Testis (tissue), 3 donors: ENCODE data around the gene SLC25A29. TPM values are rescaled to one million over a fixed set of nuclear protein-coding genes. Genes with fewer than 3 reads are reported as not detected.
"Not testable (repeated sequence)": the region's sequence is repeated elsewhere in the genome, so short reads cannot be mapped to it uniquely, and the experiment has no call there.

Source experiments
- DNase-seq: peaks from one replicate; pipeline ENCODE4 v3.0.0-alpha.2; 2019
- H3K27ac ChIP-seq, 2 donors: fragments of 200-600 bp; sonication (generic); one replicate each; pipeline ENCODE4 v1.5.1; 2019
- H3K27me3 ChIP-seq: fragments of 200-600 bp; sonication (generic); one replicate; pipeline ENCODE4 v1.5.1; 2019
- H3K36me3 ChIP-seq: fragments of 200-600 bp; sonication (generic); one replicate; pipeline ENCODE4 v1.5.1; 2017; ENCODE audit warnings: low read depth; ENCODE audit errors: missing control alignments
- H3K4me1 ChIP-seq: fragments of 200-600 bp; sonication (generic); one replicate; pipeline ENCODE4 v1.5.1; 2019
- H3K4me3 ChIP-seq, 2 donors: fragments of 200-600 bp; sonication (generic); one replicate each; pipeline ENCODE4 v1.5.1; 2017 to 2019
- H3K9me3 ChIP-seq: fragments of 200-600 bp; sonication (generic); one replicate; pipeline ENCODE4 v1.5.1; 2017
- POLR2A ChIP-seq: fragments of 450-650 bp; IDR thresholded peaks from one replicate; pipeline ENCODE4 v1.6.1; 2017; ENCODE audit warnings: antibody characterized with exemption, mild to moderate bottlenecking, moderate library complexity
- WGBS, 2 donors: methylation state at CpG; one replicate each; pipeline ENCODE4 v1.1.5; 2018; 5-methylcytosine and 5-hydroxymethylcytosine counted together
- intact Hi-C: fragments of 100-400 bp; cut with DNase I; formaldehyde crosslinking; loops from one replicate; pipeline ENCODE4 v1.15.1; 2023; ENCODE audit warnings: low total_unique reads
- polyA plus RNA-seq: library from polyadenylated mRNA; stranded (reverse); fragments of 350-450 nt; fragmentation: Illumina TruSeq; extraction: RNeasy Lipid Tissue Mini Kit (QIAGEN cat#74804); gene quantifications from one replicate; pipeline ENCODE4 v1.2.3, GENCODE V29; 2014; ENCODE audit warnings: low read depth, low replicate concordance; ENCODE audit not compliant: insufficient read depth
- total RNA-seq, 2 donors: library from RNA; depleted of rRNA; stranded (reverse); fragments of >200 nt; gene quantifications; one replicate each; pipeline ENCODE4 v1.2.3, GENCODE V29; 2016
- TF ChIP-seq, protein P1 (sequence below), 3 experiments: fragments of 450-650 bp in 2 of 3; fragments of 200-600 bp in 1 of 3; sonication (generic) in 1 of 3; IDR thresholded peaks; one replicate each; pipeline ENCODE4 v1.5.1; 2016 to 2019; ENCODE audit warnings: antibody characterized with exemption in 3 of 3, mild to moderate bottlenecking in 2 of 3, moderate library complexity in 1 of 3

Gene SLC25A29
- total and polyA plus RNA-seq, 3 donors from 2014 or later = 72.3 to 322 (median 185) TPM

DNA sequence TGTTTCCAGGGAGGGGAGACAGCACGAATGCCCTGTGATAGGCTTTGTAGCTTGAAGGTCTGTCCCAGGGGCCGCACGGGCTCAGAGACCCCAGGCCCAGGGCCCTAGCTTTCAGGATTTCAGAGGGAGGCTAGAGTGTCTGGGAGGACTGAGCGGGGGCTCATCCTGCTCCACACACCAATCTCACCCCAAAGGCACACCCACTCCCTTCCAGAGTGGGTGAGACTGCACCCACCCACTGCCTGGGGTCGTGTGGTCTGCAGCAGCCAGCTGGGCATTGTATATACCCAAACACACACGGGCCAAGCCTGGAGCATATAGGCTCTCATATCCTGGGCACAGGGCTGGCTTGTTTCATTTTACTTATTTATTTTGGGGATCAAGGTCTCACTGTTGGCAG, 11.1 kb upstream of the SLC25A29 start:
- H3K4me1 ChIP-seq = no peaks in the 10 kb centered on the region
- no peaks in the 10 kb centered on the region for H3K9me3 ChIP-seq
- peak overlapping the region in 1 of 2 donors; percentile 39 for H3K4me3 ChIP-seq
- peak overlapping the region in 1 of 2 donors; percentile 27 for H3K27ac ChIP-seq
- no peak for TF ChIP-seq POLR2A
- intact Hi-C loops = no loop called here
- DNase-seq = no peak
- WGBS, 2 donors = 78 to 82% methylated on average over 3 to 6 of the region's 6 CpGs
- H3K36me3 ChIP-seq = no peaks in the 10 kb centered on the region
- H3K27me3 ChIP-seq = no peaks in the 10 kb centered on the region

DNA sequence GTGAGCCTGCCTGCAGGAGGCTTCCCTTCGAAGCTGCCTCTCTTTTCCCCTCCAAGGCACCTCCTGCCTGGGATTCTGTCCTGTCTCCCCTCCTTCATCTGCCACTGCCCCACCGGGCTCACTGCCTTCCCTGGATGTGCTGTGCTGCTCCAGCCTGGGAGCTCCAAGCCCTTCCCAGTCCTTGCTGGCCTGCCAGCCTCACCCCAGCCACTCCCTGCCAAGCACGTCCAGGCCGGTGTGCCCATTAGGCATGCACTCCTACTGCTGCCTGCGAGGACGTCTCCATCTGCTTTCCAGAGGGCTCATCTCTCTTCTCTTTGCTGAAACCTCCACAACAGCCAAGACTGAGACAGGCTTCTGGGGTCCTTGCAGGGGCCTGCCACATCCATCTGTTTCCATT, 8.5 kb upstream of the SLC25A29 start:
- WGBS, 2 donors = 87 to 95% methylated on average over 6 of the region's 6 CpGs
- Histone ChIP-seq H3K27me3 (no peaks in the 10 kb centered on the region), H3K36me3 (no peaks in the 10 kb centered on the region), H3K27ac (no peak overlapping the region), H3K4me3 (no peak overlapping the region), H3K9me3 (no peaks in the 10 kb centered on the region), H3K4me1 (no peaks in the 10 kb centered on the region)
- intact Hi-C loops = no loop called here
- no peak for TF ChIP-seq POLR2A
- TF ChIP-seq, protein P1, sequence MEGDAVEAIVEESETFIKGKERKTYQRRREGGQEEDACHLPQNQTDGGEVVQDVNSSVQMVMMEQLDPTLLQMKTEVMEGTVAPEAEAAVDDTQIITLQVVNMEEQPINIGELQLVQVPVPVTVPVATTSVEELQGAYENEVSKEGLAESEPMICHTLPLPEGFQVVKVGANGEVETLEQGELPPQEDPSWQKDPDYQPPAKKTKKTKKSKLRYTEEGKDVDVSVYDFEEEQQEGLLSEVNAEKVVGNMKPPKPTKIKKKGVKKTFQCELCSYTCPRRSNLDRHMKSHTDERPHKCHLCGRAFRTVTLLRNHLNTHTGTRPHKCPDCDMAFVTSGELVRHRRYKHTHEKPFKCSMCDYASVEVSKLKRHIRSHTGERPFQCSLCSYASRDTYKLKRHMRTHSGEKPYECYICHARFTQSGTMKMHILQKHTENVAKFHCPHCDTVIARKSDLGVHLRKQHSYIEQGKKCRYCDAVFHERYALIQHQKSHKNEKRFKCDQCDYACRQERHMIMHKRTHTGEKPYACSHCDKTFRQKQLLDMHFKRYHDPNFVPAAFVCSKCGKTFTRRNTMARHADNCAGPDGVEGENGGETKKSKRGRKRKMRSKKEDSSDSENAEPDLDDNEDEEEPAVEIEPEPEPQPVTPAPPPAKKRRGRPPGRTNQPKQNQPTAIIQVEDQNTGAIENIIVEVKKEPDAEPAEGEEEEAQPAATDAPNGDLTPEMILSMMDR (IDR thresholded peaks at IDR 0.05) = no peak
- DNase-seq = no peak

- no peaks in the 10 kb centered on the region for H3K9me3 ChIP-seq
- intact Hi-C loops = no loop called here
- H3K4me1 ChIP-seq = peaks cover 7% of the 10 kb centered on the region
- TF ChIP-seq, protein P1 (IDR thresholded peaks at IDR 0.05) = no peak
- TF ChIP-seq POLR2A = no peak
- 84% methylated on average over 22 to 26 of the region's 26 CpGs for WGBS, 2 donors
- DNase-seq = no peak
- no peak overlapping the region for H3K27ac ChIP-seq
- no peaks in the 10 kb centered on the region for H3K27me3 ChIP-seq
- no peak overlapping the region for H3K4me3 ChIP-seq
- no peaks in the 10 kb centered on the region for H3K36me3 ChIP-seq
These were observed 7.4 kb upstream of the SLC25A29 start for GRCh38 chr14:100313464-100314230.

DNA sequence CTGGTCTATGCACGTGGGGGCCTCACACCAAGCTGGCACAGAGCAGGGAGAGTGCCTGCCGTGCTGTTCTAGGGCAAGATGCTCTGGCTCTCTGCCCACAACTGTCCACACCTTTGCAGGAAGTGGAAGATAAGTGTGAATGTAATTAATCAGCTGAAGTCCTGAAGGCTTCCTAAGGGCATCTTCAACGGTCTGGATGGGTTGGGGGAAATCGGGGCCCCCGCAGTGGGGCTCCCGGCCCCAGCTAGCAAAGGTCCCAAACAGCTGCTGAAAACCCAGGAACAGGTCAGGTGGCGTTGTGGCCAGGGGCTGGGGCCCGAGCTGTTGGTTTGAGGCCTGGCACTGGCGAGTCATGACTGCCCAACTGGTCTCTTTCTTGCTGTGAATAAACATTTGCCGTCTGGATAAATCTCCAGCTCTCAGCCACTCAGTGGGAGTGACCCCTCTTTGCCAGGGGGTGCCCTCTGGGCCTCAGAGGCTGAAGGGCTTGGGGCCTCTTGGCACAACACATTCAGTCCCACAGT, 6.7 kb upstream of the SLC25A29 start:
- Histone ChIP-seq H3K4me3 (no peak overlapping the region), H3K4me1 (peaks cover 9% of the 10 kb centered on the region), H3K27me3 (no peaks in the 10 kb centered on the region), H3K27ac (no peak overlapping the region), H3K9me3 (no peaks in the 10 kb centered on the region), H3K36me3 (no peaks in the 10 kb centered on the region)
- DNase-seq = no peak
- intact Hi-C loops = no loop called here
- WGBS, 2 donors = 66% methylated on average over 10 of the region's 10 CpGs; no CpG with 5 or more reads in 1 of the 2 donors
- TF ChIP-seq, protein P1 (IDR thresholded peaks at IDR 0.05) = no peak
- TF ChIP-seq POLR2A = no peak

- H3K4me3 ChIP-seq, H3K4me1 ChIP-seq, DNase-seq, H3K36me3 ChIP-seq, H3K27me3 ChIP-seq, H3K27ac ChIP-seq, H3K9me3 ChIP-seq, intact Hi-C loops: not testable (repeated sequence)
- WGBS, 2 donors = 54 to 58% methylated on average over 18 of the region's 18 CpGs
These were observed 6.0 kb upstream of the SLC25A29 start for GRCh38 chr14:100312110-100312876.
